Testis (tissue), 3 donors: ENCODE measurements around the gene GRM2. TPM values are rescaled to one million over a fixed set of nuclear protein-coding genes. Genes with fewer than 3 reads are reported as not detected.

Experiments used
- DNase-seq: peaks from one replicate; pipeline ENCODE4 v3.0.0-alpha.2; 2019
- H3K27ac ChIP-seq, 2 donors: fragments of 200-600 bp; sonication (generic); one replicate each; pipeline ENCODE4 v1.5.1; 2019
- H3K27me3 ChIP-seq: fragments of 200-600 bp; sonication (generic); one replicate; pipeline ENCODE4 v1.5.1; 2019
- H3K36me3 ChIP-seq: fragments of 200-600 bp; sonication (generic); one replicate; pipeline ENCODE4 v1.5.1; 2017; ENCODE audit warnings: low read depth; ENCODE audit errors: missing control alignments
- H3K4me1 ChIP-seq: fragments of 200-600 bp; sonication (generic); one replicate; pipeline ENCODE4 v1.5.1; 2019
- H3K4me3 ChIP-seq, 2 donors: fragments of 200-600 bp; sonication (generic); one replicate each; pipeline ENCODE4 v1.5.1; 2017 to 2019
- H3K9me3 ChIP-seq: fragments of 200-600 bp; sonication (generic); one replicate; pipeline ENCODE4 v1.5.1; 2017
- POLR2A ChIP-seq: fragments of 450-650 bp; IDR thresholded peaks from one replicate; pipeline ENCODE4 v1.6.1; 2017; ENCODE audit warnings: antibody characterized with exemption, mild to moderate bottlenecking, moderate library complexity
- WGBS, 2 donors: methylation state at CpG; one replicate each; pipeline ENCODE4 v1.1.5; 2018; 5-methylcytosine and 5-hydroxymethylcytosine counted together
- intact Hi-C: fragments of 100-400 bp; cut with DNase I; formaldehyde crosslinking; loops from one replicate; pipeline ENCODE4 v1.15.1; 2023; ENCODE audit warnings: low total_unique reads
- polyA plus RNA-seq: library from polyadenylated mRNA; stranded (reverse); fragments of 350-450 nt; fragmentation: Illumina TruSeq; extraction: RNeasy Lipid Tissue Mini Kit (QIAGEN cat#74804); gene quantifications from one replicate; pipeline ENCODE4 v1.2.3, GENCODE V29; 2014; ENCODE audit warnings: low read depth, low replicate concordance; ENCODE audit not compliant: insufficient read depth
- total RNA-seq, 2 donors: library from RNA; depleted of rRNA; stranded (reverse); fragments of >200 nt; gene quantifications; one replicate each; pipeline ENCODE4 v1.2.3, GENCODE V29; 2016
- TF ChIP-seq, protein P1 (sequence below), 3 experiments: fragments of 450-650 bp in 2 of 3; fragments of 200-600 bp in 1 of 3; sonication (generic) in 1 of 3; IDR thresholded peaks; one replicate each; pipeline ENCODE4 v1.5.1; 2016 to 2019; ENCODE audit warnings: antibody characterized with exemption in 3 of 3, mild to moderate bottlenecking in 2 of 3, moderate library complexity in 1 of 3

Gene GRM2
- total and polyA plus RNA-seq, 3 donors from 2014 or later, result 10.7 to 34.7 (median 16.9) TPM

DNA sequence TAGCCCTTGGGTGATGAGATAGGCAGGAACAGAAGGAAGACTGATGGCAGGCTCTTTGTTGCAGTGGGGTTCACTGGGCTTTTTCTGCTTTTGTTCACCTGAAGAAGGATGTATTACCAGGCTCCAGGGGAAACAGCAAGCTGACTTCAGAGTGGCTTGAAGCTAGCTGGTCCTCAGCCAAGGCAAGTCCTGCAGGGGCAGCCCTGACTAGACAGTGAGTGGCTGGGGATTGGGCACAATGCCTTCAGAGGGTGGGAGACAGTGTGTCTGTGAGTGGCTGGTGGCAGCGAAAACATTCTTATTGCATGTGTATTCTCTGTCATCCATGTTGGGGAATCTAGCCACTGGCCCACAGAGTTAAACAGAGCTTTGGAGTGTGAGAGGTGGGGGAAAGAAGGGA lies 38.1 kb upstream of the GRM2 start:
- intact Hi-C loops, result loop anchor here (10.0 kb wide), 1 partner anchor 274 kb away; the partner anchor contains the start of gene RBM15B
- Histone ChIP-seq H3K4me3 (no peak overlapping the region), H3K9me3 (no peaks in the 10 kb centered on the region), H3K4me1 (peaks cover 19% of the 10 kb centered on the region), H3K27ac (no peak overlapping the region), H3K36me3 (no peaks in the 10 kb centered on the region), H3K27me3 (no peaks in the 10 kb centered on the region)
- 96 to 100% methylated on average over 1 of the region's 1 CpG for WGBS, 2 donors
- DNase-seq, result peak; percentile 14
- TF ChIP-seq, protein P1, sequence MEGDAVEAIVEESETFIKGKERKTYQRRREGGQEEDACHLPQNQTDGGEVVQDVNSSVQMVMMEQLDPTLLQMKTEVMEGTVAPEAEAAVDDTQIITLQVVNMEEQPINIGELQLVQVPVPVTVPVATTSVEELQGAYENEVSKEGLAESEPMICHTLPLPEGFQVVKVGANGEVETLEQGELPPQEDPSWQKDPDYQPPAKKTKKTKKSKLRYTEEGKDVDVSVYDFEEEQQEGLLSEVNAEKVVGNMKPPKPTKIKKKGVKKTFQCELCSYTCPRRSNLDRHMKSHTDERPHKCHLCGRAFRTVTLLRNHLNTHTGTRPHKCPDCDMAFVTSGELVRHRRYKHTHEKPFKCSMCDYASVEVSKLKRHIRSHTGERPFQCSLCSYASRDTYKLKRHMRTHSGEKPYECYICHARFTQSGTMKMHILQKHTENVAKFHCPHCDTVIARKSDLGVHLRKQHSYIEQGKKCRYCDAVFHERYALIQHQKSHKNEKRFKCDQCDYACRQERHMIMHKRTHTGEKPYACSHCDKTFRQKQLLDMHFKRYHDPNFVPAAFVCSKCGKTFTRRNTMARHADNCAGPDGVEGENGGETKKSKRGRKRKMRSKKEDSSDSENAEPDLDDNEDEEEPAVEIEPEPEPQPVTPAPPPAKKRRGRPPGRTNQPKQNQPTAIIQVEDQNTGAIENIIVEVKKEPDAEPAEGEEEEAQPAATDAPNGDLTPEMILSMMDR (IDR thresholded peaks at IDR 0.05), result no peak
- no peak for TF ChIP-seq POLR2A

GRCh38 chr3:51669241-51670052 lies 37.4 kb upstream of the GRM2 start:
- TF ChIP-seq POLR2A, result no peak
- TF ChIP-seq, protein P1 (IDR thresholded peaks at IDR 0.05), result peak; percentile 78 to 92 (median 90)
- no peaks in the 10 kb centered on the region for H3K27me3 ChIP-seq
- H3K4me3 ChIP-seq, result no peak overlapping the region
- DNase-seq, result peak; percentile 94
- WGBS, 2 donors, result 34 to 44% methylated on average over 6 to 9 of the region's 9 CpGs
- H3K9me3 ChIP-seq, result no peaks in the 10 kb centered on the region
- no peaks in the 10 kb centered on the region for H3K36me3 ChIP-seq
- H3K27ac ChIP-seq, result no peak overlapping the region
- peaks cover 20% of the 10 kb centered on the region for H3K4me1 ChIP-seq
- intact Hi-C loops, result loop anchor here (5.0 to 10.0 kb wide), 2 partner anchors 167 to 275 kb away; partner anchors contain the start of genes DCAF1 and RBM15B

GRCh38 chr3:51670053-51670822 lies 36.6 kb upstream of the GRM2 start:
- Histone ChIP-seq H3K27me3 (no peaks in the 10 kb centered on the region), H3K4me1 (peaks cover 20% of the 10 kb centered on the region), H3K9me3 (no peaks in the 10 kb centered on the region), H3K36me3 (no peaks in the 10 kb centered on the region), H3K27ac (peak overlapping the region in 1 of 2 donors; percentile 83), H3K4me3 (peak overlapping the region; percentile 76 to 99)
- intact Hi-C loops, result loop anchor here (5.0 kb wide), 1 partner anchor 168 kb away; the partner anchor contains the start of gene DCAF1
- WGBS, 2 donors, result 51% methylated on average over 15 of the region's 15 CpGs
- DNase-seq, result no peak
- TF ChIP-seq POLR2A, result no peak
- TF ChIP-seq, protein P1 (IDR thresholded peaks at IDR 0.05), result no peak

GRCh38 chr3:51670823-51671733 lies 35.8 kb upstream of the GRM2 start, which contains the start of gene TEX264:
TSS of gene TEX264 (plus strand) at chr3:51671252. CDS start at chr3:51674305, 3,053 bp downstream.
- H3K4me3 ChIP-seq, result peak within 1 kb of the TSS; percentile 76 to 99
- H3K27ac ChIP-seq, result peak within 1 kb of the TSS; percentile 83 to 92
- no peaks in the 10 kb centered on the region for H3K27me3 ChIP-seq
- H3K9me3 ChIP-seq, result no peaks in the 10 kb centered on the region
- intact Hi-C loops, result loop anchor here (5.0 kb wide), 1 partner anchor 169 kb away; the partner anchor contains the start of gene DCAF1
- no peaks in the 10 kb centered on the region for H3K36me3 ChIP-seq
- peak; percentile 93 for DNase-seq
- peak; percentile 37 for TF ChIP-seq POLR2A
- TF ChIP-seq, protein P1 (IDR thresholded peaks at IDR 0.05), result no peak
- peaks cover 20% of the 10 kb centered on the region for H3K4me1 ChIP-seq
- WGBS, 2 donors, result 1% methylated on average over 30 to 79 of the region's 81 CpGs
